Measurements from ENCODE around the gene YKT6.
"Not testable (repeated sequence)": the region's sequence is repeated elsewhere in the genome, so short reads cannot be mapped to it uniquely, and the experiment has no call there.

YKT6 gene

DNA sequence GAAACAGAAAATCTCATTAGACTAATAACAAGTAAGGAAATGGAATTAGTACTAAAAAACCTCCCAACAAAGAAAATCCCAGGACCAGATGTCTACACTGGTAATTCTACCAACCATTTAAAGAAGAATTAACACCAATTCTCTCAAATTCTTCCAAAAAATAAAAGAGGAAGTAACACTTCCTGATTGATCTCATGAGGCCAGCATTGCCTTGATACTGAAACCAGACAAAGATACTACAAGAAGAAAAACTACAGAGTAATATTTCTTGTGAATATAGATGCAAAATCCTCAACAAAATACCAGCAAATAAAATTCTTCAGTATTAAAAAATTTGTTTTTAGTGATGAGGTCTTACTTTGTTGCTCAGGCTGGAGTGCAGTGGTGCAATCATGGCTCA, 32.9 kb upstream of the YKT6 start:
- H3K4me1 ChIP-seq (ENCODE audit: insufficient read depth, low read length) = peaks cover 4% of the 10 kb centered on the region; the same call in 1 of the 2 replicates
- ATAC-seq (ENCODE audit: insufficient read depth, low read depth) (no peak), DNase-seq (no peak)
- H3K9ac ChIP-seq (ENCODE audit: low read depth, low read length) = no peak overlapping the region
- no peaks in the 10 kb centered on the region for H3K27me3 ChIP-seq (ENCODE audit: insufficient read depth, low read length, poor library complexity)
- no peaks in the 10 kb centered on the region for H3K9me3 ChIP-seq (ENCODE audit: insufficient read depth, low read length, severe bottlenecking)
- H2AFZ ChIP-seq (ENCODE audit: low read depth, low read length) = no peak overlapping the region
- H3K79me2 ChIP-seq (ENCODE audit: insufficient read depth, low read length) = no peaks in the 10 kb centered on the region
- TF ChIP-seq EZH2 (IDR thresholded peaks at IDR 0.05; ENCODE audit: borderline replicate concordance, low read depth, low read length, severe bottlenecking) = no peak
- TF ChIP-seq, protein P1, sequence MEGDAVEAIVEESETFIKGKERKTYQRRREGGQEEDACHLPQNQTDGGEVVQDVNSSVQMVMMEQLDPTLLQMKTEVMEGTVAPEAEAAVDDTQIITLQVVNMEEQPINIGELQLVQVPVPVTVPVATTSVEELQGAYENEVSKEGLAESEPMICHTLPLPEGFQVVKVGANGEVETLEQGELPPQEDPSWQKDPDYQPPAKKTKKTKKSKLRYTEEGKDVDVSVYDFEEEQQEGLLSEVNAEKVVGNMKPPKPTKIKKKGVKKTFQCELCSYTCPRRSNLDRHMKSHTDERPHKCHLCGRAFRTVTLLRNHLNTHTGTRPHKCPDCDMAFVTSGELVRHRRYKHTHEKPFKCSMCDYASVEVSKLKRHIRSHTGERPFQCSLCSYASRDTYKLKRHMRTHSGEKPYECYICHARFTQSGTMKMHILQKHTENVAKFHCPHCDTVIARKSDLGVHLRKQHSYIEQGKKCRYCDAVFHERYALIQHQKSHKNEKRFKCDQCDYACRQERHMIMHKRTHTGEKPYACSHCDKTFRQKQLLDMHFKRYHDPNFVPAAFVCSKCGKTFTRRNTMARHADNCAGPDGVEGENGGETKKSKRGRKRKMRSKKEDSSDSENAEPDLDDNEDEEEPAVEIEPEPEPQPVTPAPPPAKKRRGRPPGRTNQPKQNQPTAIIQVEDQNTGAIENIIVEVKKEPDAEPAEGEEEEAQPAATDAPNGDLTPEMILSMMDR (IDR thresholded peaks at IDR 0.05; ENCODE audit: borderline replicate concordance, extremely low read depth, low read length, poor library complexity, severe bottlenecking) = no peak
- H3K36me3 ChIP-seq (ENCODE audit: insufficient read depth, low read length) = no peaks in the 10 kb centered on the region
- H3K4me3 ChIP-seq (ENCODE audit: low read depth in 1 of 2, low read length in 2 of 2) = no peak overlapping the region
- no peak overlapping the region for H3K4me2 ChIP-seq (ENCODE audit: insufficient read depth, low read length)
- H3K27ac ChIP-seq (ENCODE audit: low read length) = no peak overlapping the region
- H4K20me1 ChIP-seq (ENCODE audit: insufficient read depth, low read length) = no peaks in the 10 kb centered on the region

DNA sequence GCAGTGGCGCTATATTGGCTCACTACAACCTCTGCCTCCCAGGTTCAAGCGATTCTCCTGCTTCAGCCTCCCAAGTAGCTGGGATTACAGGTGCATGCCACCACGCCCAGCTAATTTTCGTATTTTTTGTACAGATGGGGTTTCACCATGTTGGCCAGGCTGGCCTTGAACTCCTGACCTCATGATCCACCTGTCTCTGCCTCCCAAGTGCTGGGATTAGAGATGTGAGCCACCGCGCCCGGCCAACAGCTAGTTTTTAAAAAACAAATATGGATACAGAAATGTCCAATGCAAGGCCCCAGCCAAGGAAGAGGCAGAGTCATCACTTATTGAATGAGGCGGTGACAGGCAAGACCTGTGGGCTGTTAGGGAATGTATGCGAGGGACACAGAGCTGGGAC, 28.9 kb upstream of the YKT6 start:
- H3K4me3 ChIP-seq (ENCODE audit: low read depth in 1 of 2, low read length in 2 of 2); H3K36me3 ChIP-seq (ENCODE audit: insufficient read depth, low read length); H3K4me2 ChIP-seq (ENCODE audit: insufficient read depth, low read length); H3K27me3 ChIP-seq (ENCODE audit: insufficient read depth, low read length, poor library complexity); H3K79me2 ChIP-seq (ENCODE audit: insufficient read depth, low read length); H3K9ac ChIP-seq (ENCODE audit: low read depth, low read length); H3K27ac ChIP-seq (ENCODE audit: low read length); DNase-seq; ATAC-seq (ENCODE audit: insufficient read depth, low read depth); H3K4me1 ChIP-seq (ENCODE audit: insufficient read depth, low read length); H4K20me1 ChIP-seq (ENCODE audit: insufficient read depth, low read length); H2AFZ ChIP-seq (ENCODE audit: low read depth, low read length); H3K9me3 ChIP-seq (ENCODE audit: insufficient read depth, low read length, severe bottlenecking): not testable (repeated sequence)

GRCh38 chr7:44172352-44172751, 28.4 kb upstream of the YKT6 start:
- H3K4me1 ChIP-seq (ENCODE audit: insufficient read depth, low read length) = peaks cover 4% of the 10 kb centered on the region; the same call in 1 of the 2 replicates
- no peaks in the 10 kb centered on the region for H3K79me2 ChIP-seq (ENCODE audit: insufficient read depth, low read length)
- H3K4me3 ChIP-seq (ENCODE audit: low read depth in 1 of 2, low read length in 2 of 2) = no peak overlapping the region
- H2AFZ ChIP-seq (ENCODE audit: low read depth, low read length) = no peak overlapping the region
- no peaks in the 10 kb centered on the region for H3K9me3 ChIP-seq (ENCODE audit: insufficient read depth, low read length, severe bottlenecking)
- ATAC-seq (ENCODE audit: insufficient read depth, low read depth) (no peak), DNase-seq (no peak)
- no peak for TF ChIP-seq EZH2 (IDR thresholded peaks at IDR 0.05; ENCODE audit: borderline replicate concordance, low read depth, low read length, severe bottlenecking)
- TF ChIP-seq, protein P1 (IDR thresholded peaks at IDR 0.05; ENCODE audit: borderline replicate concordance, extremely low read depth, low read length, poor library complexity, severe bottlenecking) = no peak
- no peaks in the 10 kb centered on the region for H3K36me3 ChIP-seq (ENCODE audit: insufficient read depth, low read length)
- H4K20me1 ChIP-seq (ENCODE audit: insufficient read depth, low read length) = 0 out of 2 replicates have a peak, but pooled peaks cover 2% of the 10 kb centered on the region
- no peak overlapping the region for H3K4me2 ChIP-seq (ENCODE audit: insufficient read depth, low read length)
- no peaks in the 10 kb centered on the region for H3K27me3 ChIP-seq (ENCODE audit: insufficient read depth, low read length, poor library complexity)
- no peak overlapping the region for H3K9ac ChIP-seq (ENCODE audit: low read depth, low read length)
- no peak overlapping the region for H3K27ac ChIP-seq (ENCODE audit: low read length)

- Histone ChIP-seq H2AFZ (ENCODE audit: low read depth, low read length) (no peak overlapping the region), H3K4me1 (ENCODE audit: insufficient read depth, low read length) (peaks cover 1% of the 10 kb centered on the region; the same call in 1 of the 2 replicates), H3K9ac (ENCODE audit: low read depth, low read length) (no peak overlapping the region), H3K27me3 (ENCODE audit: insufficient read depth, low read length, poor library complexity) (no peaks in the 10 kb centered on the region), H3K27ac (ENCODE audit: low read length) (no peak overlapping the region), H3K4me3 (ENCODE audit: low read depth in 1 of 2, low read length in 2 of 2) (no peak overlapping the region), H3K9me3 (ENCODE audit: insufficient read depth, low read length, severe bottlenecking) (no peaks in the 10 kb centered on the region), H3K4me2 (ENCODE audit: insufficient read depth, low read length) (no peak overlapping the region), H3K79me2 (ENCODE audit: insufficient read depth, low read length) (no peaks in the 10 kb centered on the region), H4K20me1 (ENCODE audit: insufficient read depth, low read length) (0 out of 2 replicates have a peak, but pooled peaks cover 2% of the 10 kb centered on the region), H3K36me3 (ENCODE audit: insufficient read depth, low read length) (no peaks in the 10 kb centered on the region)
- ATAC-seq (ENCODE audit: insufficient read depth, low read depth) (no peak), DNase-seq (no peak)
- no peak for TF ChIP-seq EZH2 (IDR thresholded peaks at IDR 0.05; ENCODE audit: borderline replicate concordance, low read depth, low read length, severe bottlenecking)
Observed at GRCh38 chr7:44172803-44173424, 27.9 kb upstream of the YKT6 start.

Data from DND-41 (cell line).